Activated naive CD4-positive, alpha-beta T cell treated with anti-CD3 and anti-CD28 coated beads, Interleukin-2, amount 50 U/mL, for 24 hours (primary cell): ENCODE data around the gene KRT4.

ENCODE experiments used
- H3K27ac Mint-ChIP-seq: one replicate; pipeline ENCODE4 v1.8.0; 2021; ENCODE audit warnings: mild to moderate bottlenecking, mixed read lengths
- H3K27me3 Mint-ChIP-seq: one replicate; pipeline ENCODE4 v1.8.0; 2021; ENCODE audit warnings: mixed read lengths
- H3K36me3 Mint-ChIP-seq: one replicate; pipeline ENCODE4 v1.8.0; 2021; ENCODE audit warnings: mixed read lengths
- H3K4me1 Mint-ChIP-seq: one replicate; pipeline ENCODE4 v1.8.0; 2021; ENCODE audit warnings: mixed read lengths
- H3K4me3 Mint-ChIP-seq: one replicate; pipeline ENCODE4 v1.8.0; 2021; ENCODE audit warnings: mild to moderate bottlenecking, mixed read lengths
- H3K9me3 Mint-ChIP-seq: one replicate; pipeline ENCODE4 v1.8.0; 2021; ENCODE audit warnings: mixed read lengths

Gene KRT4

DNA sequence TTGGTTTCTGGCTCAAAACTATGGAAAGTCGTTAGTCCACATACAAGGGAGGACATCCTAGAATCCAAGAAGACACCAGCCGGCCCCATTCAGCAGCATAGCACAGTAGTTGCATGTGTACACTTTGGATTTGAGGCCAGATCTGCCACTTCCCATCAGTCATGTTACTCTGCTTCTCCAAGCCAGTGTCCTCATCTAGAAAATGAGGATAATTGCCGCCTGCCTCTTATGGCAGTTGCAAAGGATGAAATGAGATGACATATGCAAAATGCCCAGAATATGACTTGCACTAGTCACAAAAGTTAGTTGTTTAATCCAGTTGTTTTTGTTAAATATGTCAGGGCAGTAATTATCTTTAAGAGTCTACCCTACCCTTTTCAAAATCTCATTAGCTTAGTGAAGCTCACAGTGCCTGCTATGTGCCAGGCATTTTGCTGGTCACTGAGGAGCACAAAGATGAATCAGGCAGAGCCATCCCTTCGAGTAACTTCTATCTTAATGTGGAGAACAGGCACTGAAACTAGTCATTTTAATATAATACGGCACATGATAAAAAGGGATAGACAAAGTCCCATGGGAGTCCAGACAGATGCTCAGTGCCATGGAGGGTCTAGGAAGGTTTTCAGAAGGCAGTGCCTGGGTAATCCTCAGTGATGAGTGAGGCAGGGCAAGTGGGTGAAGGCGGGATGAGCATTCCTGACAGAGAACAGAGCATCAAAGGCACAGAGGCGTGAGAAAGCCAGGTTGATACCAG is 30.2 kb downstream of the KRT4 start:
- Mint-ChIP-seq H3K9me3 (peaks cover 5% of the 10 kb centered on the region), H3K27me3 (peaks cover under 1% of the 10 kb centered on the region), H3K27ac (no peak overlapping the region), H3K36me3 (no peaks in the 10 kb centered on the region), H3K4me3 (no peak overlapping the region), H3K4me1 (no peaks in the 10 kb centered on the region)

DNA sequence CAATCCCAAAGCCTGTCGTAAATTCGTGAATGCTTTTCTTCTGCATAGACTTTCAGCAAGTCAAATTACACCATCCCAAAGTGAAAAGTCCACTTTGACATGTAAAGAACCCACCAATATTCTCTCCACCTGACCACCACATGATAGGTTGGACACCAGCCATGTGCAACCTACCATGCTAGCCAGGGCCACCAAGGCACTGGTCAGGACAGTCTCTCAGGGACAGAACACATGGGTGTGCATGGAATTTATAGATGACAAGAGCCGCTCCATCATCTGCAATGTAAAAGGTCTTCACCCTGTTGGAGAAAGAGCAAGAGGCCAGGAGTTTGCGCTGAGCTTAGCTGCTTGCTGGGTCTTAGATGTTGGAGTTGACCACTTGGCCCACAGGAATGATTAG is 31.4 kb downstream of the KRT4 start:
- no peak overlapping the region for H3K4me3 Mint-ChIP-seq
- no peak overlapping the region for H3K27ac Mint-ChIP-seq
- peaks cover 5% of the 10 kb centered on the region for H3K9me3 Mint-ChIP-seq
- no peaks in the 10 kb centered on the region for H3K27me3 Mint-ChIP-seq
- H3K36me3 Mint-ChIP-seq = no peaks in the 10 kb centered on the region
- H3K4me1 Mint-ChIP-seq = no peaks in the 10 kb centered on the region

DNA sequence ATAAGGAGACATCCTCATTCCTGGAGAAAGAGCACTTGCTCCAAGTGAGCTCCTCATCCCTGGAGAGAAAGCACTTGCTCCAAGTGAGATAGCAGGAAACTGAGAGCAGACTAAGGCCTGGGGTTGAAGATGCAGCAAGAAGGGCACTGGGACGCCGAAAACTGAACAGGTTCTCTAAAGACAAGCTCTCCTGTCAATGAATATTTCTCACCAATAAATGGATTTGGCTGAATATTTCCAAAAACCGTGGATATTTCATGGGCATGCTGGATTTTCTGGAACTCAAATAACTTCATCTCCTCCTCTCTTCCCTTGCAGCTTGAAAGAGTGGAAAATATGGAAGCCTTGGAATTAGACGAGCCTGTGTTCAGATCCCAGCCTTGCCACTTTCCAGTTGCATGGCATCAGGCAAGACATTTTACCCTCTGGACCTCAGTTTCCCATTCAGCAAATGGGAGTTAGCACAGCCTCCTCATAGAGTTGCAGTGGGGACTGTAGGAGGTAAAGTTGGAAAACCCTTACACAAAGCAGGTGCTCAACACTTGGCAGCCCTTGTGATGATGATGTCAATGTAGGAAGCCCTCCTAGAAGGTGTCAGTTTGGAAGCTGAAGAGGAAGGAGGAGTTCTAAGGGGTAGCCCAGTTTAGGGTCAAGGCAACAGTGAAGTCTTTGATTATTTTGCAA is 32.4 kb downstream of the KRT4 start:
- Mint-ChIP-seq H3K4me3 (no peak overlapping the region), H3K27me3 (no peaks in the 10 kb centered on the region), H3K27ac (no peak overlapping the region), H3K36me3 (no peaks in the 10 kb centered on the region), H3K4me1 (no peaks in the 10 kb centered on the region), H3K9me3 (peaks cover 5% of the 10 kb centered on the region)

DNA sequence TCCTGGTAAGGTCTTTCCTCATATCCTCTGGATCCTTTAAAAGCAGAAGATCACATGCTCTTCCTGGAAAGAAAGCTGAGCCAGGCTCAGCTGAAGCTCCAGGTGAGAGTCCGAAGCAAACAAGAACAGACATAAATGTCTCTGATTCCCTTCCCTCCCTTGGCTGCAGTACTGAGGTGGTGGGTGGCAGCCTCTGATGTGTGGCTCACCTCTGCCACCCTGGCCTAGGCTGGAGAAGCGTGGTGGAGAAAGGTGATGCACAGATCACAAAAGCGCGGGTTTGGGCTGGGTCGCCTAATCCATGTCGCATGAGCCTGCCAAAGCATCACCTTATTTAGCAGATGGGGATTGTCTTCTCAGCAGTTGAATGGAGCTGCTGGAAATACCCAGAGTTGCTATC is 34.0 kb downstream of the KRT4 start:
- Mint-ChIP-seq H3K9me3 (no peaks in the 10 kb centered on the region), H3K4me3 (no peak overlapping the region), H3K4me1 (no peaks in the 10 kb centered on the region), H3K27ac (no peak overlapping the region), H3K27me3 (no peaks in the 10 kb centered on the region), H3K36me3 (no peaks in the 10 kb centered on the region)

DNA sequence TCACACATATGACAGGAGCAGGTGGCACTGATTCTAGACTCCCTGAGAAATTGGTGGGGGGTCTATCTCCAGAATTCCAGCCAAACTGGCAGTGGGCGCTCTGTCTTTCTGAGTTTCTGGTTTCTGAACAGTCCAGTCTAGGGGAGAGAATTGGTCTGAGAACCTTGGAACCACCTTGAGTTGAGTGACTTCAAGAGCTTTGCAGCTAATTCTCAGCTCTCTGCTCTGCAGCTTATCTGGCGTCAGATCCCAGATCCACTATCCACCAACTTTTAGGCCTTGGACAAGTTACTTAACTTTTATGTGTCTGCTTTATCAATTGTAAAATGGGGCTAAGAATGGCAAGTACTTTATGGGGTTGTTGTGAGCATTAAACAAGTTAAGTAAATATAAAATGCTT is 35.1 kb downstream of the KRT4 start:
- H3K27me3 Mint-ChIP-seq = no peaks in the 10 kb centered on the region
- no peaks in the 10 kb centered on the region for H3K36me3 Mint-ChIP-seq
- no peaks in the 10 kb centered on the region for H3K4me1 Mint-ChIP-seq
- no peaks in the 10 kb centered on the region for H3K9me3 Mint-ChIP-seq
- no peak overlapping the region for H3K27ac Mint-ChIP-seq
- H3K4me3 Mint-ChIP-seq = no peak overlapping the region

DNA sequence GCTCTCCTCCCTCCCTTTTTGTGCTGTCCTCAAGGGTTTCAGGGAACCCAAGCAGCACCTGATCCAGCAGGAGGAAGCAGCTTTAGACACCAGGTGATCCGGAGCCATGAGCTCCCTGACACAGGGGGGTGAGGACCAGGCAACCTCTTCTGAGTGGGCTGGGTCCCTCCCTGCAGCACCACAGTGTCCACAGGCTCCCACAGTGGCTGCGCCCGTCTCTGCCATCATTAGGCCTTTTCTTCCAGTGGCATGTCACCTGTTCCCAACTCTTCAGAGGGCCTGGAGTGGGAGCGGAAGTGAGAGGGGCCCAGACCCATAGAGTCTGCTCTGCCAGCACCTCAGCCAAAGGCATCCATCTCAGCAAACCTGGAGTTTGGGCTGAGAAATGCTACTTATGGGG is 36.4 kb downstream of the KRT4 start:
- Mint-ChIP-seq H3K27me3 (no peaks in the 10 kb centered on the region), H3K36me3 (no peaks in the 10 kb centered on the region), H3K4me1 (no peaks in the 10 kb centered on the region), H3K27ac (no peak overlapping the region), H3K9me3 (no peaks in the 10 kb centered on the region), H3K4me3 (no peak overlapping the region)

DNA sequence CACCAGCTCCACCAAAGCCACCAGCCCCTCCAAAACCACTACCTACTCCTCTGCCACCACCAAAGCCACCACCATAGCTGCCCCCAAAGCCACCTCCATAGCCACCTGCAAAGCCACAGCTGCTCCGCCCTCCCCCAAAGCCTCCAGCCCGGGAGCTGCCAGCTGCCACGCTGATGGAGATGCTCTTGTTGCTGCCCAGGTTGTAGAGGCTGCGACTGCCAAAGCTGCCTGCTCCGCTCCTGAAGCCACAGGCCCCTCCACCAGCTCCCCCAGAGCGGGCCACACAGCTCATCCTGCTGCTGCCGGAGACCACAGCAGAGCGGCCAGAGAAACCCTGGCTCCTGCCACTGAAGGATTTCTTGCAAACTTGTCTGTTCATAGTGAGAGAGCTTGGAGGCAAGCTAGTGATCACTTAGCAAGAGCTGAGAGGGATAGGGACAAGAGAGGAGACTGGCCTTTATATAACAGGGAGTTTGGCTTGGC is 37.0 kb downstream of the KRT4 start, which contains the start of gene KRT76:
Gene KRT76, minus strand, starts transcription at position 433 of the 483 bp plus-strand sequence. Its CDS starts 54 bp downstream, at position 379.
- H3K9me3 Mint-ChIP-seq = no peaks in the 10 kb centered on the region
- H3K4me3 Mint-ChIP-seq = no peak within 1 kb of the TSS
- H3K27me3 Mint-ChIP-seq = no peaks in the 10 kb centered on the region
- no peak within 1 kb of the TSS for H3K27ac Mint-ChIP-seq
- no peaks in the 10 kb centered on the region for H3K4me1 Mint-ChIP-seq
- H3K36me3 Mint-ChIP-seq = no peaks in the 10 kb centered on the region

DNA sequence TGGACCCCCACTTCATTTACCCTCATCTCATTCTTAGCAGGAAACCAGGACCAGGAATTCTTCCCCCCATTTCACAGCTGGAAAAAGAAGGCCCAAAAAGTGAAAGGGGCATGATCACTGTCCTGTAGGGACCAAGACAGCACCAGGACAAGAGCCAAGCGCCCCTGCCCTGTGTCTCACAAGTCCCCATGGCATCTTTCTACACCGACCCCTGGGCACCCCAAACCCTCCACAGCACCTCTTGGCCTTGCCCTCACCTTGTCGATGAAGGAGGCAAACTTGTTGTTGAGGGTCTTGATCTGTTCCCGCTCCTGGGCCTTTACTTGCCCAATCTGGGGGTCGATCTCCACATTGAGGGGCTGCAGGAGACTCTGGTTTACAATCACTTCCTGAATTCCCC is 37.5 kb downstream of the KRT4 start:
- H3K27me3 Mint-ChIP-seq = no peaks in the 10 kb centered on the region
- H3K4me3 Mint-ChIP-seq = no peak overlapping the region

DNA sequence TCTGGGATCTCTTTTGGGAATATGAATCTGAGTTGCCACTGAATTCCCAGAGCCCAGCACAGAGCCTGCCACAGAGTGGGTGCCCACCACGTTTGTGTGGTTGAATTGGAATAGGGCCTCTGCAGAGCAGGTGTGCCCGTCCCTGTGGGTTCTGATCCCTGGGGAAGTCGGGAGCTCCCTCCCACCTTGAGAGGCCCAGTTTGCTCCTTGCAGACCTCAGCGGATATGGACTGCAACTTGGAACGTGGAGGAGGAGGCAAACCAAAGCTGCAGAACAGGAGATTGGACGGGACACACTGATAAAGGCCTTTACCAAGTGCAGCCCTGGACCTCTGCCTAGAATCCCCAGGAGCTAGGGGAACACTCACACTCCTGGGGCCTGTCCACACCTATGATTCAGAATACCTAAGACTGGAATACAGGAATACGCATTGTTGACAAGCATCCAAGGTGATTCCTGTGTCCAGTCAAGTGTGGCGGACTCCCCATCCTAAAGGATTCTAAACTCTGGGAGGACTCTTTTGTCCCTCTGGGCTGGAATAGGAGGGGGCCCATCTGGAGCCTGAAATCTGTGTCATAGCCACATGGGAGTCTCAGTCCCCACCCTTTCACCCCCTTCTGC is 39.2 kb downstream of the KRT4 start:
- H3K4me1 Mint-ChIP-seq = no peaks in the 10 kb centered on the region
- H3K27me3 Mint-ChIP-seq = no peaks in the 10 kb centered on the region
- no peaks in the 10 kb centered on the region for H3K9me3 Mint-ChIP-seq
- no peak overlapping the region for H3K27ac Mint-ChIP-seq
- peaks cover 2% of the 10 kb centered on the region for H3K36me3 Mint-ChIP-seq
- H3K4me3 Mint-ChIP-seq = no peak overlapping the region

More for the DNA sequence above, 37.5 kb downstream of the KRT4 start:
- H3K36me3 Mint-ChIP-seq = no peaks in the 10 kb centered on the region
- H3K9me3 Mint-ChIP-seq = no peaks in the 10 kb centered on the region
- H3K27ac Mint-ChIP-seq = no peak overlapping the region
- H3K4me1 Mint-ChIP-seq = no peaks in the 10 kb centered on the region

DNA sequence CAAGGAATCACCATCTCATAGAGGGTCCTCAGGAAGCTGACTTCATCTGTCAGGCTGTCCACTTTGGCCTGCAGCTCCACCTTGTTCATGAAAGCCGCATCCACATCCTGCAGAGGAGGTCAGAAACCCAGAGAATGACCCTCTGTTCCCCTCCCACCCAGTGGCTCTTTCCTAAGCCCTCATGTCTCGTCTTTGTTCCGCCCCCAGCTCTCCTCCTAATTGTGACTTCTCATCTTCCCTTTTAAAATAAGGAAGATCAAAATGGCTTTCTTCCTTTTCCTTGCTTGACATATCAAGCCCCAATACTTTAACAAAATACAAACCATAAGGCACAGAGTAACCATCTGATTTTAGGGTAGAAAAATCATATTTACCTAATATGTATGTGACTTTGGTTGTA is 41.1 kb downstream of the KRT4 start:
- Mint-ChIP-seq H3K27me3 (no peaks in the 10 kb centered on the region), H3K4me1 (no peaks in the 10 kb centered on the region), H3K9me3 (no peaks in the 10 kb centered on the region), H3K36me3 (peaks cover 2% of the 10 kb centered on the region), H3K4me3 (no peak overlapping the region), H3K27ac (no peak overlapping the region)

DNA sequence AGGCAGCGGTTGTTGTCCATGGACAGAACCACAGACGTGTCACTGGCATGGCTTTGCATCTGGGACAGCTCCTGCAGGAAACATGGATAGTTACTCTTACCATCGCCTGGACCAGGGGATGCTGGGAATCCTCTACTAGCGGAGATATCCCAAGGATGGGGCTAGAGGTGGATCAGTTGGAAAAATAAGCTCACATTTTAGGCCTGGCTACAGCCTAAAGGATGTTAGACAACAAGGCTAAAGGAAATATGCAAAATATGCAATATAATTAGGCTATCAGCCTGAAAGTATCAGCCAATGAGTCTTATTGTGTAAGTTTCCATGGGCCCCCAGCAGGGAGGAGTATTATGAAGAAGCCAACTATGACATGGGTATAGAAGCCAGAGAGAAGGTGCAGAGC is 41.7 kb downstream of the KRT4 start:
- Mint-ChIP-seq H3K36me3 (peaks cover 2% of the 10 kb centered on the region), H3K27ac (no peak overlapping the region), H3K27me3 (no peaks in the 10 kb centered on the region)

DNA sequence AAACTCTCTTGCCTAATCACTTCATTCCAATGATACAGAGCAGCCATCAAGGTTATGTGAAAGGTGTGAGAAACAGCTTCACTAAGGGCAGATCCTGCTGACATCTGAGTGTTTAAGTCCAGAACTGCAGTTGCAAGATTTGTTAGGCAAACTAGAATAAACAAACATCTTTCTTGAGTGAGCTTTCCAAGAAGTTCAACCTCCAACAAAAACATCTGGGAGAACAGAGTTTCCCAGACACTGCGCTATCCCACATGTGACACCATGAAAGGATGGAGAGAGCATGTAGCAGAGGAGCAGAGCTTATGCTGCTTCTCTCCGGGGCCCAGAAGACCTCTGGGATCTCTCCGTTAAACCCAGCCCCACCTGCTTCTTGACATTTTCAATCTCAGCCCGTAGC is 42.4 kb downstream of the KRT4 start:
- Mint-ChIP-seq H3K4me1 (no peaks in the 10 kb centered on the region), H3K27ac (no peak overlapping the region), H3K9me3 (no peaks in the 10 kb centered on the region), H3K36me3 (peaks cover 2% of the 10 kb centered on the region), H3K4me3 (no peak overlapping the region), H3K27me3 (no peaks in the 10 kb centered on the region)

More for the DNA sequence above, 41.7 kb downstream of the KRT4 start:
- Mint-ChIP-seq H3K4me3 (no peak overlapping the region), H3K9me3 (no peaks in the 10 kb centered on the region), H3K4me1 (no peaks in the 10 kb centered on the region)

DNA sequence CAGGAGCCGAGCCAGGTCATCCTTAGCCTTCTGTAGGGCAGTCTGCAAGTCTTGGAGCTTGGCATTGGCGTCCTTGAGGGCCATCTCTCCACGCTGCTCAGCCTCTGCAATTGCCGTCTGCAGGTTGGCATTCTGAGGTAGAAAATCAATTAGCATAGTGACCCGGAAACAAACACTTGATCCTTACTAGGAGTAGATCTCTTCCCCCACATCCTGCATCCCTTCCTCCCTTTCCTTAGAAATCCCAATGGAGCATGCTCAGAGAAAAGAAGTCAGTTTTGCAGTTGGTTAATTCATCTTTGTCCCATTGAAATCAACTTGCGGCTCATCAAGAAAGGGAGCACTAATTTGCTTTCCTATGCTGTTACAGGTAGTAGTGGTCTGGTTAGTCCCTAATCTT is 42.8 kb downstream of the KRT4 start:
- Mint-ChIP-seq H3K27me3 (no peaks in the 10 kb centered on the region), H3K9me3 (no peaks in the 10 kb centered on the region), H3K4me3 (no peak overlapping the region), H3K4me1 (no peaks in the 10 kb centered on the region), H3K36me3 (peaks cover 2% of the 10 kb centered on the region), H3K27ac (no peak overlapping the region)

DNA sequence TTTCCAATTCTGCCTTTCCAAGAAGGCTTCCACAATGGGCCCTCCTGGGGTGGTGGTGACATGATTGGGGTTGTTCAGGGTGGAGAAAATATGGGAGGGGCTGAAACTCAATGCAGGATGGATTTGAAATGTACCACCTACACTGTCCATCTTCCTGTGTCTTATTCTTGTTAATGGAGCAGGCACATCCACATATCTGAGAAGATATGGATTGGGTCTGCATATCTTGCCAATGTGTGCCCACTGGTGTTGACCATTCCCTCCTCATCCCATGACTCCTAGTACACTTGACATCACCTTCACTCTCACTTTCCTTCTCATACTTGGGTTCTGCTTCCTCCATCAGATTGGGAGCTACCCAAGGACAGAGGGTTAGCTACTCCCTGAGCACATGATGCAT is 44.0 kb downstream of the KRT4 start:
- H3K36me3 Mint-ChIP-seq = peaks cover 2% of the 10 kb centered on the region
- H3K27ac Mint-ChIP-seq = no peak overlapping the region
- no peaks in the 10 kb centered on the region for H3K27me3 Mint-ChIP-seq
- H3K4me1 Mint-ChIP-seq = no peaks in the 10 kb centered on the region
- no peaks in the 10 kb centered on the region for H3K9me3 Mint-ChIP-seq
- no peak overlapping the region for H3K4me3 Mint-ChIP-seq

DNA sequence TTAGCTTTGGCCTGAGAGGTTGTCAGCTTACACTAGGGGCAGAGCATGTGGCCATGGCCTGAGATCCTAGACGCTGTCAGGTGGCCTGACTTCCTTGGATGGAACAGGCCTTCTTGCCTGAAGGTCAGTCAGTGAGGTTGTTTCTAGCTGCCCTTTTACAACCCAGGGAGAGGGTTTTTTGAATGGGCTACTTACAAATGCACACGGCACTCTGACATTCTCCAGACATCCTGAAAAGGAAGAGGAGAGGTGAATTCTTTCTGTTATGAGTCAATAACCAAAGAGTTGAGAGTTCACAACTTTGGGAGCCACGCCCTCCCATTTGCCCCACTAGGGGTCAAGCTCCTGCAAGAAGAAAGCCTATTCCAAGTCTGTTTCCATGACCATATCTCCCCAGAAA is 44.6 kb downstream of the KRT4 start:
- H3K9me3 Mint-ChIP-seq = no peaks in the 10 kb centered on the region
- peaks cover 2% of the 10 kb centered on the region for H3K36me3 Mint-ChIP-seq
- no peak overlapping the region for H3K27ac Mint-ChIP-seq
- no peaks in the 10 kb centered on the region for H3K4me1 Mint-ChIP-seq
- no peak overlapping the region for H3K4me3 Mint-ChIP-seq
- no peaks in the 10 kb centered on the region for H3K27me3 Mint-ChIP-seq
